ENCODE measurements around the gene KDM4C.

GRCh38 chr9:6735422-6735821 lies 22.4 kb upstream of the KDM4C start:
- TF ChIP-seq CTCF (IDR thresholded peaks at IDR 0.05; ENCODE audit: insufficient read depth, low read depth, low read length) (no peak), EZH2 (IDR thresholded peaks at IDR 0.05; ENCODE audit: insufficient read depth, low read length) (no peak)
